ENCODE data around the gene SETDB1. TPM values are rescaled to one million over a fixed set of nuclear protein-coding genes. Genes with fewer than 3 reads are reported as not detected.

SETDB1 gene
- polyA plus RNA-seq, 1 of the 3 experiments (the other 2 are of a cell fraction): 29.9 TPM

DNA sequence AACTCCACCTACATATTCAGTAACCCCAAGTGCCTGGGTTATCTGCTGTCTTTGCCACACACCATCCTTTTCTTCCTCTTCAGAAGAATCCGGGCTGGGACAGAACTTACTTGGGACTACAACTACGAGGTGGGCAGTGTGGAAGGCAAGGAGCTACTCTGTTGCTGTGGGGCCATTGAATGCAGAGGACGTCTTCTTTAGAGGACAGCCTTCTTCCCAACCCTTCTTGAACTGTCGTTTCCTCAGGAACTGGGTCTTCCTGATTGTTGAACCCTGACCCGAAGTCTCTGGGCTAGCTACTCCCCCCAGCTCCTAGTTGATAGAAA, 38.0 kb downstream of the SETDB1 start:
- no peak overlapping the region for H3K9ac ChIP-seq

DNA sequence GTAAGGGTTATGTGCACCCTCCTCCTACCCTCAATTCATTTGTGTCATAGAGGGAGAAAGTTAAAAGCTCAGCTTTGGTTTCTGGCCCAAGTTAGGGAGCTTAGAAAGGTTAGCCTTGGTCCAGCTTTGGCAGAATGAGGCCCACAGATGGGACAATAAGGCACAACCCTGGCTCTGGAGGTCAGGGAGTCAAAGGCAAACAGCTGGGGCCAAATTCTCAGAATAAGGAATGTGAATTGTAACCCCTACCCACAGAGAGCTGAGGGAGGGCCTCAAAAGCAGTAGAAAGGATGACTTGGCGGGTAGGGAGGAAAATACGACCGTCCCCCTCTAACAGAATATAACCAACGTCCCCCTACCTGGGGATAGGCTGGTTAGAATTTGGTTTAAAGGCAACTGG, 39.4 kb downstream of the SETDB1 start:
- Histone ChIP-seq H2AFZ (ENCODE audit: low read depth) (no peak overlapping the region), H3F3A (replicated peaks; ENCODE audit: insufficient read depth) (peaks cover 20% of the 10 kb centered on the region), H3K9me3 (no peaks in the 10 kb centered on the region), H3K27me3 (ENCODE audit: insufficient read depth) (no peaks in the 10 kb centered on the region), H3K36me3 (replicated peaks in 1 of 2; ENCODE audit: control insufficient read depth in 1 of 2, insufficient read depth in 2 of 2, low read length in 1 of 2) (peaks cover 64 to 73% of the 10 kb centered on the region in 2 experiments), H3K9ac (no peak overlapping the region), H3K4me1 (ENCODE audit: control insufficient read depth in 1 of 2, insufficient read depth in 2 of 2, low read depth in 1 of 2, low read length in 1 of 2) (peaks cover 0 to under 1% of the 10 kb centered on the region in 2 experiments; a peak in 1 of 4 replicates), H3K9me2 (no peaks in the 10 kb centered on the region), H3K4me2 (no peak overlapping the region), H3K4me3 (ENCODE audit: low read depth in 2 of 2, low read length in 1 of 2) (no peak overlapping the region), H4K20me1 (ENCODE audit: insufficient read depth) (peaks cover 22% of the 10 kb centered on the region), H3K27ac (ENCODE audit: low read depth in 2 of 2, low read length in 1 of 2) (no peak overlapping the region), H3K79me2 (ENCODE audit: insufficient read depth) (peaks cover 35% of the 10 kb centered on the region)
- ChIA-PET POLR2A (interaction anchor here (0.6 to 1.4 kb wide), 4 partner anchors 10 to 55 kb away, joined by 3 to 4 read pairs (median 3); partner anchors contain the start of gene CERS2), CTCF (interaction anchor here (1.1 to 1.2 kb wide), 3 partner anchors 17 to 30 kb away, joined by 3 to 5 read pairs (median 3); no protein-coding TSS in a partner anchor)
- TF ChIP-seq ELF1 (IDR thresholded peaks at IDR 0.05) (no peak), CTCF (IDR thresholded peaks at IDR 0.05) (no peak), RXRA (IDR thresholded peaks at IDR 0.05; ENCODE audit: borderline replicate concordance, low read depth) (no peak), EZH2phosphoT487 (IDR thresholded peaks at IDR 0.05; ENCODE audit: borderline replicate concordance, low read depth) (no peak), RAD21 (IDR thresholded peaks at IDR 0.05; ENCODE audit: low read length) (no peak), JUND (IDR thresholded peaks at IDR 0.05) (no peak), TCF12 (IDR thresholded peaks at IDR 0.05) (no peak), RCOR1 (IDR thresholded peaks at IDR 0.05; ENCODE audit: low read length) (no peak), SMC3 (IDR thresholded peaks at IDR 0.05; ENCODE audit: low read depth, low read length) (no peak), ZBTB33 (IDR thresholded peaks at IDR 0.05; ENCODE audit: borderline replicate concordance, low read depth) (no peak)
- 93% methylated on average over 4 of the region's 4 CpGs for WGBS (ENCODE audit: low lambda C conversion rate)
- DNase-seq: no peak

More for the DNA sequence above, 38.0 kb downstream of the SETDB1 start:
- Histone ChIP-seq H4K20me1 (ENCODE audit: insufficient read depth) (peaks cover 9% of the 10 kb centered on the region), H3K4me1 (ENCODE audit: control insufficient read depth in 1 of 2, insufficient read depth in 2 of 2, low read depth in 1 of 2, low read length in 1 of 2) (no peaks in the 10 kb centered on the region), H3K4me3 (ENCODE audit: low read depth in 2 of 2, low read length in 1 of 2) (no peak overlapping the region), H3K4me2 (no peak overlapping the region), H3K9me3 (no peaks in the 10 kb centered on the region), H3K27ac (ENCODE audit: low read depth in 2 of 2, low read length in 1 of 2) (no peak overlapping the region), H3K79me2 (ENCODE audit: insufficient read depth) (peaks cover 20% of the 10 kb centered on the region; the same call in 1 of the 2 replicates), H3F3A (replicated peaks; ENCODE audit: insufficient read depth) (peaks cover 20% of the 10 kb centered on the region), H3K27me3 (ENCODE audit: insufficient read depth) (no peaks in the 10 kb centered on the region), H3K9me2 (no peaks in the 10 kb centered on the region), H3K36me3 (replicated peaks in 1 of 2; ENCODE audit: control insufficient read depth in 1 of 2, insufficient read depth in 2 of 2, low read length in 1 of 2) (peaks cover 75 to 81% of the 10 kb centered on the region in 2 experiments), H2AFZ (ENCODE audit: low read depth) (no peak overlapping the region)
- no peak for DNase-seq
- ChIA-PET CTCF (no interaction called here), POLR2A (no interaction called here)
- TF ChIP-seq, protein P1, sequence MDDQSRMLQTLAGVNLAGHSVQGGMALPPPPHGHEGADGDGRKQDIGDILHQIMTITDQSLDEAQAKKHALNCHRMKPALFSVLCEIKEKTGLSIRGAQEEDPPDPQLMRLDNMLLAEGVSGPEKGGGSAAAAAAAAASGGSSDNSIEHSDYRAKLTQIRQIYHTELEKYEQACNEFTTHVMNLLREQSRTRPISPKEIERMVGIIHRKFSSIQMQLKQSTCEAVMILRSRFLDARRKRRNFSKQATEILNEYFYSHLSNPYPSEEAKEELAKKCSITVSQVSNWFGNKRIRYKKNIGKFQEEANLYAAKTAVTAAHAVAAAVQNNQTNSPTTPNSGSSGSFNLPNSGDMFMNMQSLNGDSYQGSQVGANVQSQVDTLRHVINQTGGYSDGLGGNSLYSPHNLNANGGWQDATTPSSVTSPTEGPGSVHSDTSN (IDR thresholded peaks at IDR 0.05): no peak
- WGBS (ENCODE audit: low lambda C conversion rate): 93% methylated on average over 5 of the region's 5 CpGs
